Vagina (tissue), 2 donors: ENCODE data around the gene RNASE1. TPM values are rescaled to one million over a fixed set of nuclear protein-coding genes. Genes with fewer than 3 reads are reported as not detected.

ENCODE experiments used
- DNase-seq, 2 donors: peaks; one replicate each; pipeline ENCODE4 v3.0.0-alpha.2; 2017; ENCODE audit errors: extremely low spot score in 2 of 2
- H3K27ac ChIP-seq: fragments of 200-600 bp; sonication (generic); one replicate; pipeline ENCODE4 v1.5.1; 2019
- H3K27me3 ChIP-seq: fragments of 200-600 bp; sonication (generic); one replicate; pipeline ENCODE4 v1.5.1; 2019
- H3K36me3 ChIP-seq, 2 donors: fragments of 200-600 bp; sonication (generic); one replicate each; pipeline ENCODE4 v1.5.1; 2017 to 2019
- H3K4me1 ChIP-seq: fragments of 200-600 bp; sonication (generic); one replicate; pipeline ENCODE4 v1.5.1; 2019
- H3K4me3 ChIP-seq, 2 donors: fragments of 200-600 bp; sonication (generic); 1 replicate in 1 of 2; 2 replicates in 1 of 2; pipeline ENCODE4 v1.5.1; 2016 to 2019
- H3K9me3 ChIP-seq: fragments of 200-600 bp; sonication (generic); one replicate; pipeline ENCODE4 v1.5.1; 2019
- CTCF ChIP-seq, 3 experiments: fragments of 450-650 bp in 2 of 3; fragments of 200-600 bp in 1 of 3; sonication (generic) in 1 of 3; IDR thresholded peaks; one replicate each; pipeline ENCODE4 v1.5.1; 2017 to 2019; ENCODE audit warnings: antibody characterized with exemption in 3 of 3, mild to moderate bottlenecking in 2 of 3, moderate library complexity in 2 of 3
- POLR2A ChIP-seq, 2 donors: fragments of 450-650 bp; IDR thresholded peaks; one replicate each; pipeline ENCODE4 v1.6.1; 2017; ENCODE audit warnings: antibody characterized with exemption in 2 of 2, mild to moderate bottlenecking in 2 of 2, moderate library complexity in 2 of 2
- POLR2AphosphoS5 ChIP-seq, 2 donors: sonication (generic); formaldehyde crosslinking; IDR thresholded peaks; one replicate each; pipeline ENCODE4 v1.9.0; 2017; ENCODE audit warnings: antibody characterized with exemption in 2 of 2, mild to moderate bottlenecking in 2 of 2, low read depth in 1 of 2; ENCODE audit not compliant: insufficient read depth in 1 of 2
- intact Hi-C: fragments of 100-400 bp; cut with DNase I; formaldehyde crosslinking; loops from one replicate; pipeline ENCODE4 v1.15.1; 2023
- total RNA-seq: library from RNA; depleted of rRNA; stranded (reverse); fragments of >200 nt; gene quantifications from one replicate; pipeline ENCODE4 v1.2.3, GENCODE V29; 2016

RNASE1 gene
- total RNA-seq, 1 donor from 2014 or later, result 174 TPM

- Histone ChIP-seq H3K36me3 (no peaks in the 10 kb centered on the region), H3K27ac (no peak overlapping the region), H3K4me1 (no peaks in the 10 kb centered on the region), H3K27me3 (no peaks in the 10 kb centered on the region), H3K4me3 (no peak overlapping the region), H3K9me3 (no peaks in the 10 kb centered on the region)
- TF ChIP-seq CTCF (IDR thresholded peaks at IDR 0.05), result no peak
- no peak for TF ChIP-seq POLR2AphosphoS5 (IDR thresholded peaks at IDR 0.05; ENCODE audit: insufficient read depth in 1 of 2, low read depth in 1 of 2)
- no peak for TF ChIP-seq POLR2A (IDR thresholded peaks at IDR 0.05)
- DNase-seq, result no peak
- intact Hi-C loops, result no loop called here
Observed at GRCh38 chr14:20811986-20812975, 9.6 kb upstream of the RNASE1 start.

- DNase-seq, result no peak
- intact Hi-C loops, result no loop called here
- Histone ChIP-seq H3K9me3 (no peaks in the 10 kb centered on the region), H3K4me3 (no peak overlapping the region), H3K4me1 (no peaks in the 10 kb centered on the region), H3K27ac (no peak overlapping the region), H3K36me3 (no peaks in the 10 kb centered on the region), H3K27me3 (no peaks in the 10 kb centered on the region)
- no peak for TF ChIP-seq CTCF (IDR thresholded peaks at IDR 0.05)
- no peak for TF ChIP-seq POLR2A (IDR thresholded peaks at IDR 0.05)
- TF ChIP-seq POLR2AphosphoS5 (IDR thresholded peaks at IDR 0.05; ENCODE audit: insufficient read depth in 1 of 2, low read depth in 1 of 2), result no peak
Observed at GRCh38 chr14:20809917-20810316, 7.3 kb upstream of the RNASE1 start.

GRCh38 chr14:20808162-20808483, 5.5 kb upstream of the RNASE1 start:
- Histone ChIP-seq H3K4me1 (no peaks in the 10 kb centered on the region), H3K36me3 (no peaks in the 10 kb centered on the region), H3K27ac (no peak overlapping the region), H3K27me3 (no peaks in the 10 kb centered on the region), H3K4me3 (no peak overlapping the region), H3K9me3 (no peaks in the 10 kb centered on the region)
- no peak for TF ChIP-seq POLR2AphosphoS5 (IDR thresholded peaks at IDR 0.05; ENCODE audit: insufficient read depth in 1 of 2, low read depth in 1 of 2)
- no peak for TF ChIP-seq CTCF (IDR thresholded peaks at IDR 0.05)
- no peak for TF ChIP-seq POLR2A (IDR thresholded peaks at IDR 0.05)
- intact Hi-C loops, result no loop called here
- no peak for DNase-seq

GRCh38 chr14:20807304-20808161, 4.9 kb upstream of the RNASE1 start:
- no peak overlapping the region for H3K27ac ChIP-seq
- H3K9me3 ChIP-seq, result no peaks in the 10 kb centered on the region
- no peaks in the 10 kb centered on the region for H3K36me3 ChIP-seq
- intact Hi-C loops, result no loop called here
- TF ChIP-seq CTCF (IDR thresholded peaks at IDR 0.05), result no peak
- TF ChIP-seq POLR2AphosphoS5 (IDR thresholded peaks at IDR 0.05; ENCODE audit: insufficient read depth in 1 of 2, low read depth in 1 of 2), result no peak
- no peak for TF ChIP-seq POLR2A (IDR thresholded peaks at IDR 0.05)
- DNase-seq, result no peak
- no peaks in the 10 kb centered on the region for H3K27me3 ChIP-seq
- no peaks in the 10 kb centered on the region for H3K4me1 ChIP-seq
- H3K4me3 ChIP-seq, result no peak overlapping the region
